Measurements from ENCODE around the gene LMO7. TPM values are rescaled to one million over a fixed set of nuclear protein-coding genes. Genes with fewer than 3 reads are reported as not detected.

LMO7 gene
- total and polyA plus RNA-seq, 2 of the 13 experiments (the other 11 are each of a cell fraction or from before 2014, with no cell fraction given) = 34.0 to 121 TPM

GRCh38 chr13:75760131-75761021, 124.2 kb downstream of the LMO7 start:
- H3K27ac ChIP-seq (ENCODE audit: extremely low read length, insufficient read depth, low read length) = peak overlapping the region; percentile 95
- H3K27me3 ChIP-seq (ENCODE audit: control insufficient read depth in 1 of 2, insufficient read depth in 2 of 2, low read length in 2 of 2) = no peaks in the 10 kb centered on the region
- H3K36me3 ChIP-seq (replicated peaks in 1 of 2; ENCODE audit: control insufficient read depth in 1 of 2, insufficient read depth in 2 of 2, low read length in 2 of 2) = peaks cover 0 to 3% of the 10 kb centered on the region in 2 experiments; a peak in 2 of 5 replicates
- ChIA-PET POLR2A (interaction anchor here (0.8 to 5.9 kb wide), 17 partner anchors 8 to 1266 kb away, joined by 3 to 78 read pairs (median 4); no protein-coding TSS in a partner anchor), CTCF (ENCODE audit: low intra/inter-chr PET ratio, low total read pairs) (no interaction called here)
- H3K79me2 ChIP-seq (ENCODE audit: insufficient read depth, low read length) = peaks cover 48% of the 10 kb centered on the region
- FAIRE-seq = peak; percentile 95
- no peak overlapping the region for H2AFZ ChIP-seq (ENCODE audit: low read length)
- peaks cover 41% of the 10 kb centered on the region for H3K4me1 ChIP-seq (ENCODE audit: insufficient read depth, low read length)
- ATAC-seq = peak; percentile 98
- H3K9me3 ChIP-seq (ENCODE audit: low read length) = no peaks in the 10 kb centered on the region
- peak overlapping the region; percentile 84 for H3K4me2 ChIP-seq (ENCODE audit: low read depth, low read length)
- intact Hi-C loops (cut with micrococcal nuclease; ENCODE audit: unreplicated experiment) = loop anchor here (1.0 to 5.0 kb wide), 3 partner anchors 9 to 63 kb away; no protein-coding TSS in a partner anchor
- in situ Hi-C loops (cut with HindIII; ENCODE audit: extremely low pct_ligation_motif_present, low pct_unique_long_range_greater_than_20kb) = loop anchor here (5.0 kb wide), 1 partner anchor 37 kb away; no protein-coding TSS in a partner anchor
- DNase-seq (ENCODE audit: low spot score) = peak; percentile 98
- BruUV-seq (replicated peaks) = TSS peak; percentile 85
- H4K20me1 ChIP-seq (ENCODE audit: insufficient read depth, low read length) = peaks cover 21% of the 10 kb centered on the region
- peak overlapping the region; percentile 83 for H3K9ac ChIP-seq (ENCODE audit: insufficient read depth, low read depth, low read length)
- WGBS (ENCODE audit: low lambda C conversion rate) = 1% methylated on average over 9 of the region's 9 CpGs
- peak overlapping the region; percentile 72 to 98 (median 77) for H3K4me3 ChIP-seq (replicated peaks in 1 of 3; ENCODE audit: insufficient read depth in 1 of 3, low read depth in 2 of 3, low read length in 3 of 3)
- TF ChIP-seq, protein P1, sequence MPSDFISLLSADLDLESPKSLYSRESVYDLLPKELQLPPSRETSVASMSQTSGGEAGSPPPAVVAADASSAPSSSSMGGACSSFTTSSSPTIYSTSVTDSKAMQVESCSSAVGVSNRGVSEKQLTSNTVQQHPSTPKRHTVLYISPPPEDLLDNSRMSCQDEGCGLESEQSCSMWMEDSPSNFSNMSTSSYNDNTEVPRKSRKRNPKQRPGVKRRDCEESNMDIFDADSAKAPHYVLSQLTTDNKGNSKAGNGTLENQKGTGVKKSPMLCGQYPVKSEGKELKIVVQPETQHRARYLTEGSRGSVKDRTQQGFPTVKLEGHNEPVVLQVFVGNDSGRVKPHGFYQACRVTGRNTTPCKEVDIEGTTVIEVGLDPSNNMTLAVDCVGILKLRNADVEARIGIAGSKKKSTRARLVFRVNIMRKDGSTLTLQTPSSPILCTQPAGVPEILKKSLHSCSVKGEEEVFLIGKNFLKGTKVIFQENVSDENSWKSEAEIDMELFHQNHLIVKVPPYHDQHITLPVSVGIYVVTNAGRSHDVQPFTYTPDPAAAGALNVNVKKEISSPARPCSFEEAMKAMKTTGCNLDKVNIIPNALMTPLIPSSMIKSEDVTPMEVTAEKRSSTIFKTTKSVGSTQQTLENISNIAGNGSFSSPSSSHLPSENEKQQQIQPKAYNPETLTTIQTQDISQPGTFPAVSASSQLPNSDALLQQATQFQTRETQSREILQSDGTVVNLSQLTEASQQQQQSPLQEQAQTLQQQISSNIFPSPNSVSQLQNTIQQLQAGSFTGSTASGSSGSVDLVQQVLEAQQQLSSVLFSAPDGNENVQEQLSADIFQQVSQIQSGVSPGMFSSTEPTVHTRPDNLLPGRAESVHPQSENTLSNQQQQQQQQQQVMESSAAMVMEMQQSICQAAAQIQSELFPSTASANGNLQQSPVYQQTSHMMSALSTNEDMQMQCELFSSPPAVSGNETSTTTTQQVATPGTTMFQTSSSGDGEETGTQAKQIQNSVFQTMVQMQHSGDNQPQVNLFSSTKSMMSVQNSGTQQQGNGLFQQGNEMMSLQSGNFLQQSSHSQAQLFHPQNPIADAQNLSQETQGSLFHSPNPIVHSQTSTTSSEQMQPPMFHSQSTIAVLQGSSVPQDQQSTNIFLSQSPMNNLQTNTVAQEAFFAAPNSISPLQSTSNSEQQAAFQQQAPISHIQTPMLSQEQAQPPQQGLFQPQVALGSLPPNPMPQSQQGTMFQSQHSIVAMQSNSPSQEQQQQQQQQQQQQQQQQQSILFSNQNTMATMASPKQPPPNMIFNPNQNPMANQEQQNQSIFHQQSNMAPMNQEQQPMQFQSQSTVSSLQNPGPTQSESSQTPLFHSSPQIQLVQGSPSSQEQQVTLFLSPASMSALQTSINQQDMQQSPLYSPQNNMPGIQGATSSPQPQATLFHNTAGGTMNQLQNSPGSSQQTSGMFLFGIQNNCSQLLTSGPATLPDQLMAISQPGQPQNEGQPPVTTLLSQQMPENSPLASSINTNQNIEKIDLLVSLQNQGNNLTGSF (CRISPR knock-in tag; IDR thresholded peaks at IDR 0.05) = no peak
- TF ChIP-seq ZFP91 (CRISPR knock-in tag; IDR thresholded peaks at IDR 0.05; ENCODE audit: borderline replicate concordance) (no peak), HMGA1 (CRISPR knock-in tag; conservative IDR thresholded peaks at IDR 0.05) (no peak), ZNF333 (CRISPR knock-in tag; IDR thresholded peaks at IDR 0.05; ENCODE audit: borderline replicate concordance) (no peak), TCF7 (IDR thresholded peaks at IDR 0.05; ENCODE audit: low read depth) (peak; percentile 94), POLR2AphosphoS2 (IDR thresholded peaks at IDR 0.05; ENCODE audit: low read depth, low read length) (no peak), PAF1 (CRISPR knock-in tag; IDR thresholded peaks at IDR 0.05) (no peak), ZNF570 (CRISPR knock-in tag; IDR thresholded peaks at IDR 0.05; ENCODE audit: borderline replicate concordance) (no peak), ZNF558 (CRISPR knock-in tag; IDR thresholded peaks at IDR 0.05; ENCODE audit: borderline replicate concordance) (no peak), ZNF280B (CRISPR knock-in tag; IDR thresholded peaks at IDR 0.05; ENCODE audit: borderline replicate concordance) (no peak), IRF2 (CRISPR knock-in tag; IDR thresholded peaks at IDR 0.05) (peak; percentile 93; the same call in 1 of the 2 replicates), SMAD1 (CRISPR knock-in tag; IDR thresholded peaks at IDR 0.05; ENCODE audit: borderline replicate concordance, low read depth) (no peak), RFXANK (CRISPR knock-in tag; IDR thresholded peaks at IDR 0.05) (0 out of 2 replicates have a peak, but pooled peaks have one; percentile 51), SETDB1 (CRISPR knock-in tag; IDR thresholded peaks at IDR 0.05; ENCODE audit: borderline replicate concordance) (no peak), DR1 (CRISPR knock-in tag; IDR thresholded peaks at IDR 0.05) (peak; percentile 73)

Measured in HepG2 (cell line).